ENCODE measurements around the gene ARHGAP36. TPM values are rescaled to one million over a fixed set of nuclear protein-coding genes. Genes with fewer than 3 reads are reported as not detected.

The ARHGAP36 gene
- total and polyA plus RNA-seq, 7 donors = 0.01 to 1.1 (median 0.30) TPM

DNA sequence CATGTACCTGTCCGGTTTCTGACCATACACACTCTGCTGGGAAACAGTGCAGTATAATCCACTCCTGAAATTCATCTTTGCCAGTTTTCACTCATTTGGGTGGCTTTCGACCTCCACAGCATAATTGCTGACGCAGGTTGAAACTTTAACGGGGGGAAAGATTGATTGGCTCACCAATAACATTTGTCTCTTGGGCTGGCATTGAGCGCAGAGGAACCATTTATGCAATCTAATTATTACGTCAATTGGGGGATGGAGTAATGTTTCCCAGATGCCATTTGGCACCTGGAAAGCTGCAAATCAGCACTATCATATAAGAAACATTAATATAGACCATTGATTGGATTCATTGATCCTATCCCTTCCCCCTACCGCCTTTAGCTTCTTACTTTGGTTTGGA lies 24.1 kb upstream of the ARHGAP36 start:
- WGBS, 3 donors = 62 to 77% (median 73%) methylated on average over 7 of the region's 7 CpGs
- Histone ChIP-seq H3K27ac (no peak overlapping the region), H3K4me3 (no peak overlapping the region), H3K4me1 (no peaks in the 10 kb centered on the region), H3K27me3 (ENCODE audit: insufficient read depth in 3 of 3, low read length in 2 of 3) (peaks cover 0 to 17% (median 0%) of the 10 kb centered on the region in 3 donors), H3K9me3 (no peaks in the 10 kb centered on the region), H3K36me3 (ENCODE audit: insufficient read depth in 1 of 2, low read depth in 1 of 2) (no peaks in the 10 kb centered on the region)
- DNase-seq (no peak), ATAC-seq (no peak)
- TF ChIP-seq CTCF (IDR thresholded peaks at IDR 0.05) = no peak
- intact Hi-C loops (cut with DNase I) = no loop called here

- Histone ChIP-seq H3K27ac (no peak overlapping the region), H3K27me3 (ENCODE audit: insufficient read depth in 3 of 3, low read length in 2 of 3) (peaks cover 0 to 35% (median 0%) of the 10 kb centered on the region in 3 donors), H3K4me3 (no peak overlapping the region), H3K9me3 (no peaks in the 10 kb centered on the region), H3K4me1 (no peaks in the 10 kb centered on the region), H3K36me3 (ENCODE audit: insufficient read depth in 1 of 2, low read depth in 1 of 2) (no peaks in the 10 kb centered on the region)
- intact Hi-C loops (cut with DNase I) = no loop called here
- ATAC-seq (no peak), DNase-seq (no peak)
- no peak for TF ChIP-seq CTCF (IDR thresholded peaks at IDR 0.05)
Measured at GRCh38 chrX:131040781-131041180, 17.4 kb upstream of the ARHGAP36 start.

- no peaks in the 10 kb centered on the region for H3K9me3 ChIP-seq
- H3K27ac ChIP-seq = no peak overlapping the region
- ATAC-seq (no peak), DNase-seq (no peak)
- no peaks in the 10 kb centered on the region for H3K4me1 ChIP-seq
- H3K27me3 ChIP-seq (ENCODE audit: insufficient read depth in 3 of 3, low read length in 2 of 3) = peaks cover 0 to 40% (median 0%) of the 10 kb centered on the region in 3 donors
- no peaks in the 10 kb centered on the region for H3K36me3 ChIP-seq (ENCODE audit: insufficient read depth in 1 of 2, low read depth in 1 of 2)
- WGBS, 3 donors = 78 to 89% (median 83%) methylated on average over 4 to 6 of the region's 6 CpGs
- TF ChIP-seq CTCF (IDR thresholded peaks at IDR 0.05) = no peak
- intact Hi-C loops (cut with DNase I) = no loop called here
- H3K4me3 ChIP-seq = no peak overlapping the region
Measured at GRCh38 chrX:131041667-131042066, 16.5 kb upstream of the ARHGAP36 start.

GRCh38 chrX:131045726-131046125 lies 12.4 kb upstream of the ARHGAP36 start:
- ATAC-seq (no peak), DNase-seq (peak in 1 of 2 donors; percentile 32)
- H3K27me3 ChIP-seq (ENCODE audit: insufficient read depth in 3 of 3, low read length in 2 of 3) = peaks cover 0 to 59% (median 0%) of the 10 kb centered on the region in 3 donors
- H3K27ac ChIP-seq = no peak overlapping the region
- H3K4me3 ChIP-seq = no peak overlapping the region
- 33 to 47% (median 35%) methylated on average over 5 of the region's 5 CpGs for WGBS, 3 donors
- no peaks in the 10 kb centered on the region for H3K4me1 ChIP-seq
- intact Hi-C loops (cut with DNase I) = no loop called here
- no peaks in the 10 kb centered on the region for H3K36me3 ChIP-seq (ENCODE audit: insufficient read depth in 1 of 2, low read depth in 1 of 2)
- no peak for TF ChIP-seq CTCF (IDR thresholded peaks at IDR 0.05)
- no peaks in the 10 kb centered on the region for H3K9me3 ChIP-seq

DNA sequence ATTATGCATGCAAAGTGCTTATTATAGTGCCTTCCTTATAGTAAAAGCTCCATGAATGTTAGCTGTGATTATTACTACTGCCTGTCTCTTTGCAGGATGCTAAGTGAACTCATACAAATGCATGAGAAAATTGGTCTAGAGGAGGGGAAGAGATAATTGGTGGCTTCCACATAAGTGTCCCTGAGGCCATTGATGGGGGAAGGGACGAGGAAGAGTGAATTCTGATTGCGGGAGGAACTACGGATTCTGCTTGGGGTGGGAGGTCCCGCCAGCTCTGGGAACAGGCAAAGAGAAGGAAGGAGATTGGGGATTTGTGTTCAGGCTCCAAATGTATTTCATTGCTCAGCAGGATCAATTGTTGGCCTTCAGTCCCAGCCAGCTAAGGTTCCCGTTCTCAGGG lies 11.6 kb upstream of the ARHGAP36 start:
- no peaks in the 10 kb centered on the region for H3K9me3 ChIP-seq
- DNase-seq (no peak), ATAC-seq (no peak)
- no peak overlapping the region for H3K27ac ChIP-seq
- no peaks in the 10 kb centered on the region for H3K4me1 ChIP-seq
- H3K36me3 ChIP-seq (ENCODE audit: insufficient read depth in 1 of 2, low read depth in 1 of 2) = no peaks in the 10 kb centered on the region
- 44 to 49% (median 44%) methylated on average over 5 of the region's 5 CpGs for WGBS, 3 donors
- TF ChIP-seq CTCF (IDR thresholded peaks at IDR 0.05) = no peak
- peaks cover 0 to 58% (median 0%) of the 10 kb centered on the region in 3 donors for H3K27me3 ChIP-seq (ENCODE audit: insufficient read depth in 3 of 3, low read length in 2 of 3)
- intact Hi-C loops (cut with DNase I) = no loop called here
- H3K4me3 ChIP-seq = no peak overlapping the region
